Stimulated activated CD4-positive, alpha-beta T cell treated with anti-CD3 and anti-CD28 coated beads, Interleukin-4, amount 100 ng/mL, for 1 hour (primary cell): ENCODE results near the gene RNGTT.

Experiments
- DNase-seq: peaks from one replicate; pipeline ENCODE4 v3.0.0-alpha.2; 2020

RNGTT gene

DNA sequence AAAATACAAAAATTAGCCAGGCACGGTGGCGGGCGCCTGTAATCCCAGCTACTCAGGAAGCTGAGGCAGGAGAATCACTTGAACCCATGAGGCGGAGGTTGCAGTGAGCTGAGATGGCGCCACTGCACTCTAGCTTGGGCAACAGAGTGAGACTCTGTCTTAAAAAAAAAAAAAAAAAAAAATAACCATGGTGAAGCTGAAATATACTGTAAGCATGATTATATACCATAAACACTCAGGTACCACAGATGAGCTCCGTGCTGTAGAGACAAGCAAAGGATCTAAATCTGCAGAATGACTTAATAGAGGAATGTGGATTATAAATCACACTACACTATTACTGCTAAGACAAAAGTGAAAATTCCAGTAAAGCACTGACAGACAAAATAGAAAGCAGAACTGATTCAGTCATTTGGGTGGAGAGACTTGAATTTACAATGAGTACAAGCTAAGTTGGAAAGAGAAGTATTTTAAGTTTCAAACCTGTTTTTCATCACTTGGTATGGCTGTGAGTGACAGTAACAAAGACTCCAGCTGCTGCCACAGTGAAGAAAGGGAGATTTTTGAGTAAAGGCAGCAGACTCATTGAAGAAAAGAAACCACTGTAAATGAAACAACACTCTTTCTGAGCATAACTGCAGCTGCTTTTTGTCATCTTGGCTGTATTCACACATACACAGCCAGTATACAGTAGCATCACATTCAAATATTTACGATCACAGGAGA lies 322.1 kb downstream of the RNGTT start:
- no peak for DNase-seq

DNA sequence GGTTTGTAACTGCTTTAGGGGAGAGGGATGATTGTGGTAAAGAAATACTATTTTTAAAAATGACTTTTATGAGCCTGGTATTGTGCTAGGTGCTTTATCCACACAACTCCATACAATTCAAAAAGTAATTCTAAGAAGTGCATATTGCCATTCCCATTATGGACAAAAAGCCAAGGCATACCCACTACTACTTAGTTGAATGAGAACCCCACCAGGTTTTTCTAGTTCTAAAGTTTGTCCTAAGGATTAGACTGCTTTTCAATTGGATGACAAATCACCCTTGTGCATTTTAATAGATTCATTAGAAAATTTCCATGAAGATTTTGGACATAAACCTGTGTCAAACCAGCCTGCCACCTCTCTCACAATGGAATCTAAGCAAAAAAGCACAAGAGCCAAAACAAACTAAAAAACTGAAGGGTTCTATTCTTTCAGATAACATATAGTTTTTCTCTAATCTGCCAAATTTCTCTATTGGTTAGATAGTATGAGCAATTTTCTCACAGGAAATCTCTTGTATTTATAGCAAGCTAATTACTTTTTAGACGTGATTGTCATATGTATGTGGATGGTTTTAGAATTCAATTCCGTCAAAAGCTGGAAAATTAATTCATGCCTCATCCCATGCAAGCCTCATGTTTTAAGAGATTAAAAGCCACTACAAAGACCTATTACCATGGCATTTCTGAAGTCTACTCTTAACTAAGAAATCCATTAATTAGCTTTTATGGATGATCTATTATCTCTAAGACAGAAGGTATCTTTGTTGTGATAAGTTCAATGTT lies 325.5 kb downstream of the RNGTT start:
- no peak for DNase-seq

DNA sequence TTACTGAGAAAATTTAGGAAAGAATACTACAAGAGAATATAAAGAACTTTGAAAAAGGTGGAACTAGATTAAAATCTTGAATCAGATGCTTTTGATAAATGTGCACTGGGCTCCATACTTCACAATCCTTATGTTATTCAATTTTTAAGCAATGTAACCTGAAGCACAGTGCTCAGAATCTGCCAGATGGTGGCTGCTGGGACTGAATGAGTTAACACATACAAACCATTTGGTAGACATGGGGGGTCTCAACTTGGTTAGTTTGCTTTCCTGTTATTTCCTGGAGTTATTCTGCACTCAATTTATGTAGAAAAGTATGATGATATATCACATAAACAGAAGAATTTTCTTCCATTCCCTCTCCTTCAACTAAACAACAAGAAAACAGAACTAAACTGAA lies 326.5 kb downstream of the RNGTT start:
- DNase-seq = no peak

DNA sequence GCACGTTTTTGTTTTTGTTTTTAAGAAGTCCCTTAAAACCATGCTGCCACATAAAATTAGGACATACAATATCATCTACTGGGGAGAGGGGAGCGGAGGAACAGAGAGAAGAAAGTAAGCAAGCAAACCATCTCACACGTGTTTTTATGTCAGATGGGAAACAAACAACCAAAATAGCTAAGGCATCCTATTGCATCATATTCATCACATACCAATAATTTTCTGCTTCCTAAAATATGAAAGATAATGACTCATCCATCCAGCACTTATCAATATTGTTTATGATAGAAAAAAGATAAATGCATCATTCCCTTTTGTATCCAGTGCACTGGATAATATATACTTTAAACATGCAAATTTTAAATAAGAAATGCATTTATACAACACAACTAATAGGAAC lies 329.6 kb downstream of the RNGTT start:
- no peak for DNase-seq

DNA sequence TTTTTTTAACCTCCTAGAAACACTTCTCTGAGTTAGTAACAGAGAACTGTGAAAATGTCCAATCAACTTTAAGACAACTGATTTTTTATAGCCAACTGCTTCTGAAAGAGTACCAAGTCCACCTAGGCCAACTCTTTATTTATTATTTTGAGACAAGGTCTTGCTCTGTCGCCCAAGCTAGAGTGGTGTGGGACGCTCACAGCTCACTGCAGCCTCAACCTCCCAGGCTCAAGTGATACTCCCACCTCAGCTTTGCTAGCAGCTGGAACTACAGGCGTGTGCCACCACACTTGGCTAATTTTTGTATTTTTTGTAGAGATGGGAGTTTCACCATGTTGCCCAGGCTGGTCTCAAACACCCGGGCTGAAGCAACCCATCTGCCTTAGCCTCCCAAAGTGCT lies 331.6 kb downstream of the RNGTT start:
- DNase-seq = no peak

DNA sequence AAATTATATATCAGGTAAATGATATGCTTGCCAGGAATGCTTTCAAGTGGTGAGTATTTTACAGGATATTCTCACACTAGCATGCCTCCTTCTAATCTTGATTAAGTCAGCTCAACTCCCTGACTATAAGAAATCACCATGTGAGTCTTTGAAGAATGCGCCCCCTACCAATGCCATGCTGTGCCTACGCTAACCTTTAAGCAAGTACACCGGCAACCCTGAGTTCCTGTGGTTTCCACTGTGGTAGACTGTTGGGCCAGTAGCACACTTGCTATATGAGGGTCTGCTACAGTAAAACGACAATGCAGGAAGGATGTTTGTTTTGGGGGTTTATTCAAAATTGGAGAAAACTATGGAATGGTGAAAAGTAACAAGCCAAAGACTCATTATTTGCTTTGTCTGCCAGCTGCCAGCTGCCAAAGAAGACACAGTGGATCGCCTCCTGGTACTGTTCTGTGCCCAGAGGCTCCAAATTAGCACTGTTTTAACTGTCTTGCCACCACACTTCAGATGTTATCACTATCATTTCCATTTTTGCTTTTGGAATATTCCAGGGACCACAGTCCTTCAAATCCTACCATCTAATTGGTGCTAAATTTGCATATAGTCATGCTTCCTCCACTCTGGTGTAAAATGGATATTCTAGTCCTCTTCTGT lies 333.5 kb downstream of the RNGTT start:
- DNase-seq = no peak

DNA sequence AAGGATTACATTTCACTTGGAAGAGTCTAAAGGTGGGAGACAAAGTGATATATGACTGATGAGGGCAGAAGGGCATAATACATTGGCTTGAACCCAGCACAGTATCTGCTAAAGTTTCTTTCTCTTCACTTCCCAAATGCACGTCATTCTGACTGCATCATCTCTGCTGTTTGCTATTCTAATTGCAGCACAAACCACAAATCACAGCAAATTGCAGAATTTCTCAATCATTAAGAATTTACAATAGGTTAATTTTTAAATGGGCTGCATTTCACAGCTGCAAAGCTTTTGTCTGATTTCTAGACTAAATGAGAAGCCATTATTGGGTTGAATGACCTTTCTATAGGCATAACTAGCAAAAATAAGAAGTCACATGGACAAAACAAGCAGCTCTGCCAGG lies 337.0 kb downstream of the RNGTT start:
- no peak for DNase-seq

DNA sequence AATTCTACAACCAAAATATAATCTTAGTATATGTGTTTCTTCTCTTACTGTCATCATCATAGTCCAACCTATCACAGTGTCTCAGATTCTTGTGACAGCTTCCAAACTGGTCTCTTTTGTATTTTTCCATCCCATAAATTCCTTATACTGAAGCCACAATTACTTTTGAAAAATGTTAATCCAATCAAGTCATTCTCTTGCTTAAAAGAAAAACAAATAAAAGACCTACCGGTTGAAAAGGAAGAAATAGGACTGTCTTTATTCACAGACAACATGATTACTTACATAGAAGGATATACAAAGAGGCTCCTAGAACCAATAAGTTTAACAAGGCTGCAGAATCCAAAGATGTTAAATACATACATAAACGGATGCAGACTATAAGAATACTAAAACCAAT lies 339.9 kb downstream of the RNGTT start:
- DNase-seq = no peak

DNA sequence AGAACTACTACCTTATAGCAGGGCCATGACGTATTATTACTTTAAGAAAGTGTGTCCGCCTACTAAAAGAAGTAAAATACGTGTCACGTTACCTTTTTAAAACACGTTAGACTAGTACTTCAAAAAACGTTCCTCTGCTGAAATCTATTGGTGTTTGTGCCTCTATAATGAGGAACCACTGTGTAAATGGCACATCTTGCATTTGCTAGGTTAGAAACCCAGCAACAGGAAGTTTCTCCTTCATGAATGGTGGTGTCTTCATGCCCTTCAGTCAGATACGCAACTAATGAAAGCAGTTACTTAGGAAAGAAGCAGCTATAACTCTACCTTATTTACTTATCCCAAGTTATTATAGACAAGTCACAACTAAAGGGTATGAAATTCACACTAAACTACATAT lies 343.5 kb downstream of the RNGTT start:
- DNase-seq = no peak

DNA sequence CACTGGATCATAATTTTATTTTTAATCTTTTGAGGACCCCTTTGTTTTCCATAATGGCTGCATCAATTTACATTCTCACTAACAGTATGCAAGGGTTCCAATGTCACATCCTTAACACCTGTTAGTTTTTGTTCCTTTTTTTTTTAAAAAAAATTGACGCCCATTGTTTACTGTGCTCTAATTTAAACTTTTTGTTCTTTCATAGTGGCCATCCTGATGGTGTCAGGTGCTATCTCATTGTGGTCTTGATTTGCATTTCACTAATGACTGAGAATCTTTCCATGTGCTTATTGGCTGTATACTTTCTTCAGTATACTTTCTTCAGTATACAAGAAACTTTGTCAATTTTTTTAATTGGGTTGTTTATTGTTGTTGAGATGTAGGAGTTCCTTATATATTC lies 347.0 kb downstream of the RNGTT start:
- no peak for DNase-seq

DNA sequence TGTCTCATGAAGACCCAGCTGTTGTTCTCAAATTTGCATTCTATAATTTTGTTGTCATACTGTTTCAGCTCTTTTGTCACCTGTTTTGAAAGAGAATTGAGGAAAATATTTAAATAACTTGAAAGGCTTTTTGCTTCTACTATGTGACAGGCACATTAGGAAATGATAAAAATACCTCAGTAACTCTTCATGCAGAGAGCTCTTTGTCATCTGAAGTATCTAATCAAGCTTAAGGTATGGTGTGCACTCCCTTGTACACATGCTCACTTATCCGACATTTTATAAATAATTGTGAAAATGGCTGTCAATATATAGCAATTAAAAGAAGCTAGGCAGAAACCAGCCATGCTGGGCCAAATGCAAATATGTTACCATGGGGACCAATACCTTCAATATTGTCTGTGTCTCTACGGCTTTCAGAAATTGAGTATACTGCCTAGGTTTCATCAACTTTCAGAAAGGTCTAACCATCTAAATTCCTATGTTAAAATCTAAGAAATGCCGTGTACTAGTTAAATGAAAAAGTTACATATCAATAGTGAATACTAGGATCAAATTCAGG lies 349.0 kb downstream of the RNGTT start:
- no peak for DNase-seq

DNA sequence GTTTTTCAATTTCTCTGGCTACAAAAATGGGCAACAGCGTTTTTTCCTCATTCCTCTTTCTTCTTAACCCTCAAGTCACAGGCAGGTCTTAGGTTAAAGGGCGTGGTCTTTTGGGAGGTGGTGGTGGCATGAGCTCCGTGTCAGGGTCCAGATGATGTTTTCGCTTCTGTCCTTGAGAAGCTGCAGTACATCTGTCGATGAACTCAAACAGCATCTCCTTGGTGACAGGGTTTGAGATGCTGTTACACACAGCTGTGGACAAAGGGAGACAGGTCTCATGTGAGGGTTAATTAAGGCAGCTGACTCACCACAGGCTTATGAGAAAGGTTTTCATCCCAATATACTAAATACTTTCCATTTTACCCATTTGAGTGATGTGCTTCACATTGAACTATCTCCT lies 350.8 kb downstream of the RNGTT start:
- no peak for DNase-seq

DNA sequence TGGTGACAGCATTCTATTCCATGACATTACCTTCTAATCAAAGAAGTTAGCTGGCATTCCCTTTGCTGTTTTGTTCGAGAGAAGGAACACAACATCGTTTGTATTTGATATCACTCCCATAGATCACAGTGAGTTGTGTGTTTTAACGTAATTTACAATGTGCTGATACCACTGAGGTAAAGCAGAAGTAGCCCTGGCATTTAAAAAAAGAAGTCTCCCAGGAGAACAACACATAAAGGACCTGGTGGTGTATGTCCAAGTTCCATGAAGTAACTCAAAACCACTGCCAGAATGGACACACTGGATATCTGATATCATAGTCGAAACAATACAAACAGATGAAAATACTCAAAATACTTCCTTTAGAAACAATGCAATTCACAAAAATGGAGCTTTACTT lies 351.7 kb downstream of the RNGTT start:
- no peak for DNase-seq

DNA sequence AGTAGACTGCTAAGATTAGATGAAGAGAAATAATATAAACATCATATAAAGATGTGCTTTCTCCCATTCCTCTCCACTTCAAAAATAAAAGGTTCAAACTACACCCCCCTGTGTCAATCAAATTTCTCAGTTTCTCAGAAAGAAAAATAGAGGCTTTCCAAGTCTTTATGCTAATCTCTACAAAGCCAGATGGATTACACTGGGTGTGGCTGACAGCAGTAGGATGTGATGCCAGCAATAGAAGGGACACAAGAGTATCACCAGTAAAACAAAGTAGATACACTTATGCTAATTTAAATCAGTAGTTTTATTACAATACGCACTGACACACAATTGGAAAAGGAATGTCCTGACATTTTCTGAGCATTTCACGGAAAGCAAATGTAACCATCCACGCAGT lies 353.4 kb downstream of the RNGTT start:
- DNase-seq = no peak

DNA sequence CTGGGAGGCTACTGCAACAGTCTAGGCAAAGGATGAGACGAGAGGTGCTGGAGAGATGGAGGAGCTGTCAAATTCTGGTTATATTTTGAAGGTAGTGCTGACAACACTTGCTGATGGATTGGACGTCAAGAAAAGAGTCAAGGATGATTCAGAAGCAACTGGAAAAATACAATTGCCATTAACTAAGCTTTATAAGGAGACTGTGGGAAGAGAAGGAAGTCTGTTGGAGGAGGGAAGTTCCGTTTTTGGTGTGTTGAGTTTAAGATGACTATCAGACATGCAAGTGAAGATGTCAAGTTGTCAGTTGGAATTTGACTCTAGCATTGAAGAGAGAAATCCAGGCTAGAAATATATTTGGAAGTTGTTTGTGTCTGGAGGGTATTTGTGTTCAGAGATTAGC lies 358.1 kb downstream of the RNGTT start:
- DNase-seq = no peak

DNA sequence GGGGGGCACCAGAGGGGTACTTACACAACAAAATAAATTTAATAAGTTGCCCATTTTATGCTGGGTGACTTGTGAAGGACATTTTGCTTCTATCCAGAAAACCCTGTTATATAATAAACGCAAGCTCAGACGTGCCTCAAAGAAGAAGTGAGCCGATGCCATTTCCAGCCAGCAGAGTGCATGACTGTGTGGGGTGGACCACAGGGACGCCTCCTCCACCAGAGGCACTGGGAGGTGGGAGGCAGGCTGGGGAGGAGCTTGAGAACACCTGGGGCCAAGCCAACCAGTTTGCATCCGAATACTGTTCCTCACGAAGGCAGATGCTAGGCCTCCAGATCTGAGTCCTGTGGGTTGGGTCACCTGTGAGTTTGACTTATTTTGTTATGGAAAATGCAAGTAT lies 363.8 kb downstream of the RNGTT start:
- no peak for DNase-seq

DNA sequence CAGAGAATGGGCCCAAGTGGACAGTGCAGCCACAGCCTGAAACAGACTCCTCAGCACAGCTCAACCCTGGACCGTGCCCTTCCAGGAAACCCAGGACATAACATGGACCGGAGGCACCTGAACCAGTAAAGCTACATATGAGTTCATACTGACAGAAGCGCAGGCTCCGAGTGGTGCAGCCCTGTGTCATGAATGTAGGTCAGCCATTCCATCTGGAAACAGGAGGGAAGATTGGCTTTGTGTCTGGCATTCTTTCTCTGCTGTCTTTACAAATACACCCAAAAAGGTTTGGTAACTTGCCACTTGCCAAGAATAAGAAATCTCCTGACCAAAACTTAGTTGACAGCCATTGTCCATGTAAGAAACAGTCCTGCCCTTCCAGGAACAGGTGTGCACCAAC lies 366.6 kb downstream of the RNGTT start:
- DNase-seq = no peak

DNA sequence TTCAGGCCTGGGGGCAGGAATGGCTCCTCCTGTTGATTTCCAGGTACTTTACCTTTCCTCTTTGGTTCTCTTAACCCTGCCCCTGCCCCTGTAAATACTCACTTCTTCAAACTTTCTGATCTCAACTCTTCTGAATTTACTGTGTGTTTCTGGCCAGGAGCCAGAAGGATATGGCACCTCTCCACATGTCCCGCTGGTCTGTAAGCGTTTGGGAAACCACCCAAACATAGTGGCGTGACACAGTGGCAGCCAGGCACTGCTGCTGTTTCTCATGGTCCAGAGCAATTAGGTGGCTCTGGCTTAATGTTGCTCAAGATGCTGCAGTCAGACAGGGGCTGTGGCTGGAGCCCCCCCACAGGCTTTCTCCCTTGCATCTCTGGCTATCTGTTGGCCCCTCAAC lies 374.5 kb downstream of the RNGTT start:
- no peak for DNase-seq

DNA sequence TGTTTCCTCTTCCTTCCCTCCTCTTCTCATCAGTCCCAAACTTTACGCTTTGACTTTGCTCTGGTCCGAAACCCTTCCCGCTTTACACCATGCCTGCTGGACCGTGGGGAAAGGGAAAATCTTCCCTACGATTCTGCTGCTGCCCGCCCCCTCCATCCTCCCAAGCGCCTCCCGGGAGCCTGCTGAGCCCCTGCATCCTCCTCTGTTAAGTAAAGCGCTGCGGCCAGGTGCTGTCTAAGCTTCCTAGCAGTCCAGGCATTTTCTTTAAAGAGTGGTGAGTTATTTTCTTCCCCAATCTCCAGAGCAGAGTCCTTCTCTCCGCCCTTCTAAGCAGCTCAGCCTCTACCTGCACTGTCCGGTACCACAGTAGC lies 376.3 kb downstream of the RNGTT start:
- no peak for DNase-seq

DNA sequence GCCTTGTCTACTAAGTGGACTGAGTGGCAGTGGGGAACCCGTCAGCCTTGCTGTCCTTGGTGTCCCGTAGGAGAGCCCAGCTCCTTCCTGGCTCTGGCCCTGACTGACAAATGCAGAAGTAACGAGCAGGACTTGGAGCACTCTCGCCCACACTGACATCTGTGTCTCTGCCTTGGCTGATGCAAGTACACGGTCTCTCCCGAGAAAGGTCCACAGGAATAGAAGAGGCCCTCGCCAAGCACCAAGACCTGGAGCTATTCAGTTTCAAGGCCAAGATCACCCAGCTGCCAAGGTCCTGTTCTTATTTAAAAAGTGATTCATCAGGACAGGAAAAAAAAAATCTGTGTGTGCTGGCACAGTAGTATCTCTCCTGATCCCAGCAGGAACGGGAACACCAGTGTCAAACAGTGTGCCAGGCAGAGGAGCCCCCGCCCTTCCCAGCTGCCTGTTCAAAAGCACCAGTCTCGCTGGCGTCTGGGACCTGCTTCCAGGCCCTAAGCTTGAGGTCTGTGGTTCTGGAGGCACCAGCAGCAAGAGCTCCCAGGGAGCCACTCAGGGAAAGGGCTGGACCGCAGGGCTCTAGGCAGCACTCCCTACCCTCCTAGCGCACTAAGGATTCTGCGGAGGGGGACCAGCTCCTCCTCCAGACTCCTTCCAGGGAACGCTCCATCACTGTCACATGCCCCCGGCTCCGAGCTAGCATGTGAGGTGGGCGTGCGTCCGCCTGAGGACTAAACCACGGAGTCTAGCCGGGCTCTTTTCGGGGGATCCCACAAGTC lies 376.9 kb downstream of the RNGTT start:
- DNase-seq = no peak

DNA sequence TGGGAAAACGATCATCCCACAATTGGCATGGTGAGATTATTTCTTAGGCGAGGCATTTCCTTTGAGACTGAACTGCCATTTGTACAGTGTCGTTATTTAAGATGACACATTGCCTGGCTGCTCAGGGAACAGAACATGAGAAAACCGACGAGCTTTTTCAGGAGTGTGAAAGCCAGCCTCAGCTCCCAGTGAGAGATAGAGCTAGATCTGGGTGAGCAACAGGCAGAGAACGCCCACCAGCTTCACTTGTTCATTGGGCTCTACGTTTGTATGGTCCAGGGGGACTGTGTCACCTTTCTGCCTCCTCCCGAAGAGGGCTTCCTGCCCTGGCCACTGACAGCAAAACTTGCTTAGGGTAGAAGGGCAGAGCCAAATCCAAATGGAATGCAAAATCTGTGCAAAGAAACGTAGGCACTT lies 378.1 kb downstream of the RNGTT start:
- DNase-seq = no peak

DNA sequence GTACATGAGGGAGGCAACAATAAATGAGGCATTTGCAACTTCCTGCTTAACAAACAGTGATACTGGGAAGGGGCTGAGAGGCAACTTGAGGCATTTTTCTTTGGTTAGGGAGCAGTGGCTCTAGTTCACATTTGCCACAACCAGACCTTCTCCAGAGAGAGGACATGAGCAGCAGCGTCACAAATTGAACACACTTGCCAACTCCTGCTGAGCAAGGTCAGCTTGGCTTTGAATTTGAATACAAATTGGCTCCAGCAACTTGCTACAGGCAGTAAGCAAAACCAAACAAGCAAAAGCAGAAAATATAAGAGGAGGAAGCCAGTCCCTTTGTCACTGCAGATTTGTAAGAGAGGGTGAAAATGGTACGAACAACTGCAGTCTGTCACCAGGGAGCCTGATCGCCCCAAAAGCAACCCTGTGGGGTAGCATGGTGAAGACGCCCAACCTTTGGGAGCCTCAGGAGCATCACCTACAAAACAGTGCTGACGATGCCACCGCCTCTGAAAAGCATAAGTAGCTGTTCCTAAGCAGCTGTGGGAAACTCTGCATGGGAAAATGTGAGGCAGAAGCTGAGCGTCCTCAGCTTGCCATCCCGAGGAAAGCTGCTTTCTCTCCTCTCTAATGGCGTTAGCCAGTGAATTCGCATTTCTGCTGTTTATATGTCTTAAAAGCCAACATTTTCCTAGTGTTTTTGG lies 378.7 kb downstream of the RNGTT start:
- DNase-seq = no peak

DNA sequence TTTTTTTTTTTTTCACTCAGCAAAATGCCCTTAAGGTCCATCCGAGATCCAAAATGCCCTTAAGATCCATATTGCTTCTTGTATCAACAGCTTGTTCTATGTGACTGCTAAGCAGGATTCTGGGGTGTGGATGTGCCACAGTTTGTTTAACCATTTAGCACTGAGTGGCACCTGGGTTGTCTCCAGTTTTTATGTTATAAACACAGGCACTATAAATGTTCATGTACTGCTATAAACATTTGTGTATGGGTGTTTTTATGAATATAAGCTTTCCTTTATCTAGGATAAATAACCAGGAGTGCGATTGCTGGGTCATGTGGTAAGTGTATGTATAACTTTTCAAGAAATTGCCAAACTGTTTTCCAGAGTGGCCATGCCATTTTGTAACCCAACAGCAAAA lies 386.0 kb downstream of the RNGTT start:
- DNase-seq = no peak
